ENCODE measurements around the gene NEK7. TPM values are rescaled to one million over a fixed set of nuclear protein-coding genes. Genes with fewer than 3 reads are reported as not detected.

NEK7 gene
- total and polyA plus RNA-seq, 10 donors: 16.9 to 120 (median 73.2) TPM

- WGBS, 5 donors: 95 to 100% (median 96%) methylated on average over 3 of the region's 3 CpGs
- TF ChIP-seq POLR2AphosphoS5 (IDR thresholded peaks at IDR 0.05) (no peak), POLR2A (IDR thresholded peaks at IDR 0.05) (no peak), CTCF (IDR thresholded peaks at IDR 0.05 in 8 of 11, conservative IDR thresholded peaks at IDR 0.05 in 3 of 11) (no peak)
- intact Hi-C loops (cut with DNase I; ENCODE audit: low total_unique reads): no loop called here
Measured at GRCh38 chr1:198196630-198197029, 39.8 kb downstream of the NEK7 start.

GRCh38 chr1:198197285-198197684 lies 40.5 kb downstream of the NEK7 start:
- WGBS, 5 donors: 93 to 100% (median 94%) methylated on average over 1 of the region's 1 CpG
- Histone ChIP-seq H3K36me3 (no peaks in the 10 kb centered on the region), H3K4me3 (no peak overlapping the region), H3K27me3 (replicated peaks in 1 of 7) (no peaks in the 10 kb centered on the region), H3K9me3 (no peaks in the 10 kb centered on the region), H3K4me1 (peaks cover 0 to 92% (median 44%) of the 10 kb centered on the region in 6 donors), H3K27ac (no peak overlapping the region)
- intact Hi-C loops (cut with DNase I; ENCODE audit: low total_unique reads): no loop called here
- DNase-seq: no peak
- TF ChIP-seq POLR2A (IDR thresholded peaks at IDR 0.05) (no peak), CTCF (IDR thresholded peaks at IDR 0.05 in 8 of 11, conservative IDR thresholded peaks at IDR 0.05 in 3 of 11) (no peak), POLR2AphosphoS5 (IDR thresholded peaks at IDR 0.05) (no peak)

More at GRCh38 chr1:198196630-198197029, 39.8 kb downstream of the NEK7 start:
- Histone ChIP-seq H3K36me3 (no peaks in the 10 kb centered on the region), H3K4me1 (peaks cover 2 to 92% (median 43%) of the 10 kb centered on the region in 6 donors), H3K27ac (no peak overlapping the region), H3K9me3 (no peaks in the 10 kb centered on the region), H3K4me3 (no peak overlapping the region), H3K27me3 (replicated peaks in 1 of 7) (no peaks in the 10 kb centered on the region)
- DNase-seq: no peak

GRCh38 chr1:198199105-198199504 lies 42.3 kb downstream of the NEK7 start:
- H3K9me3 ChIP-seq: no peaks in the 10 kb centered on the region
- intact Hi-C loops (cut with DNase I; ENCODE audit: low total_unique reads): no loop called here
- DNase-seq: no peak
- no peaks in the 10 kb centered on the region for H3K36me3 ChIP-seq
- no peaks in the 10 kb centered on the region for H3K27me3 ChIP-seq (replicated peaks in 1 of 7)
- TF ChIP-seq POLR2AphosphoS5 (IDR thresholded peaks at IDR 0.05) (peak in 1 of 3 donors; percentile 24), POLR2A (IDR thresholded peaks at IDR 0.05) (no peak), CTCF (IDR thresholded peaks at IDR 0.05 in 8 of 11, conservative IDR thresholded peaks at IDR 0.05 in 3 of 11) (no peak)
- H3K4me1 ChIP-seq: peaks cover 0 to 92% (median 50%) of the 10 kb centered on the region in 6 donors
- no peak overlapping the region for H3K27ac ChIP-seq
- H3K4me3 ChIP-seq: no peak overlapping the region

GRCh38 chr1:198201956-198202784 lies 45.4 kb downstream of the NEK7 start:
- 71 to 85% (median 82%) methylated on average over 10 of the region's 10 CpGs for WGBS, 5 donors
- H3K27me3 ChIP-seq (replicated peaks in 1 of 7): no peaks in the 10 kb centered on the region
- no peak for TF ChIP-seq CTCF (IDR thresholded peaks at IDR 0.05 in 8 of 11, conservative IDR thresholded peaks at IDR 0.05 in 3 of 11)
- TF ChIP-seq POLR2A (IDR thresholded peaks at IDR 0.05): no peak
- no peak for TF ChIP-seq POLR2AphosphoS5 (IDR thresholded peaks at IDR 0.05)
- no peak overlapping the region for H3K4me3 ChIP-seq
- no peaks in the 10 kb centered on the region for H3K9me3 ChIP-seq
- H3K27ac ChIP-seq: no peak overlapping the region
- H3K4me1 ChIP-seq: peaks cover 0 to 93% (median 59%) of the 10 kb centered on the region in 6 donors
- no peaks in the 10 kb centered on the region for H3K36me3 ChIP-seq
- intact Hi-C loops (cut with DNase I; ENCODE audit: low total_unique reads): no loop called here
- no peak for DNase-seq

All from spleen (tissue), 11 donors.